Femur (tissue), 1 donor: Measurements from ENCODE around the gene SHROOM2.
"Not testable (repeated sequence)": the region's sequence is repeated elsewhere in the genome, so short reads cannot be mapped to it uniquely, and the experiment has no call there.

Source experiments
- DNase-seq: peaks from one replicate; pipeline ENCODE4 v3.0.0-alpha.2; 2017

SHROOM2 gene

DNA sequence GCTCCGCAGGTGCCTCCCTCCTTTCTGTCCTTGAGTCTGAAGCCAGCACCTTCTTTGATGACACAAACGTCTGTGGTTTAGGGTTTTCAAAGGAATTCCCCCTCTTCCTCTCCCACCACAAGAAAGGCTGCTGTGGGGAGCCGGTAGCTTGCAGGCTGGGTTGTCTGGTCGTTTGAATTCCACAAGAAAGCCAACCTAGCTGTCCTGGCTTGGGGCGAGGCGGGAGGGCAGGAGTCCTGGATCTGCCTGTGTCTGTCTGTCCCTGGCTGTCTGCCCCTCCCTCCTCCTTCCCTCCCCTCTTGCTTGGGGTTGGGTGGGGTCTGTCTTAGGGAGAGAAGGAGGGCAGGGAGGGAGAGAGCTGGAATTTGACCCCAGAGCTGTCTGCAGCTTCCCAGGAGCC is 56.3 kb downstream of the SHROOM2 start:
- no peak for DNase-seq

DNA sequence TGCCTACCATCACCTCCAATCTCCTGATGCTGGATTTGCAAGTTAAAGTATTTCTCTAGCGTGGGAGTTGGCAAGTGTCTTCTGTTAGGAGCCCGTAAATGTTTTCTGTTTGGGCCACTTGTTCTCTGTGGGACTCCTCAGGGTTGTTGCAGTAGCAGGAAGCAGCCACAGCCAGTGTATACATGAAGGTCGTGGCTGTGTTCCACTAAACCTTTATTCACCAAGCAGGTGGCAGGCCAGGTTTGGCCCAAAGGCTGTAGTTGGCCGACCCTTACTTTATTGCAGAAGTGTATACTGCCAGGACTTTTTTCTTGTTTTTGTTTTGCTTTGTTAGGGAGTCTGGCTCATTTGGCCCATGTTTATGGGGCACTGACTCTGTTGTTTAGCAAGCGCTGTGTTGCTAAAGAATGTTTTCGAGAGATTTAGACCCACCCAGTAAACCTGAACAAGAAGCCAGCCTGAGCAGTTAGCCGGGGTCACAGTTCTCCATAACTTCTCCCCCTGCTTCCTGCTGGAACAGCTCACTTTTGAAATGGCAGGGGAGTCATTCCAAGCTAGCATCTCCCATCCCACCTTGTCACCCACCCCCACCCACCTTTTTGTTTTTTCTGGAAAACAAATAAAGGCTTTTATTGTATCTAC is 58.8 kb downstream of the SHROOM2 start:
- DNase-seq: no peak

DNA sequence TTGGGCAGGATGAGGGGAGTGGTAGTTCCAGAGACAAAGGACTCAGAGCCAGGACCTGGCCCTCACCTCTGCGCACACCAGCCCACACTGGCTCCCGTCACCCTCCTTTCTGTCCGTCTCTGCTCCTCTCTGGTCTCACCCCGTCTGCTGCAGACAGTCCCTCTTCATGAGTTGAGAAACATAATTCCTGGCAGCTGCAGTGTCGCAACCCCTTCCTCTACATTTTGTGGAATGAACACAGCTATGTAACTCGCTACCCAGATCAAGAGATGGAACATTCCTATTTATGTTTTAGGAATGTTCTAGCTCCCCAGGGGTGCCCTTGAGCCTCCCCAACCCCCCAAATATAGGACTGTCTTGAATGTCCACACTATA is 59.3 kb downstream of the SHROOM2 start:
- no peak for DNase-seq

DNA sequence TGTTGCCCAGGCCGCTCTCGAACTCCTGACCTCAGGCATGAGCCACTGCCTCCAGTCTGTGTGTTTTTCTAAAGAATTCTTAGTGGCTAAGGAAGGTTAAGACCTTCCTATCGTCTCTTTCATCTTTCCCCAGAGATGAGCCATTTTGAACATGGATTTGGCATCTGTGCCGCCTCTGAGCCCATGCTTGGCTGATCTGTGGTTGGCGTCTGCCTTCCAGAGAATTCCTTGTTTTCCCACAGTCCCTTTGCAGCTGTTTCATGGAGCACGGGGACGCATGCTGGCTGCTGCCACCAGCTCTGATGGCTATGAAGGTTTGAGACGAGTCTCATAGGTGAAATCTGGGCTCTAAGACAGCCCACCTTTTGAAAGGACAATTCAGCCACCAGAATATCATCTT is 60.4 kb downstream of the SHROOM2 start:
- no peak for DNase-seq

DNA sequence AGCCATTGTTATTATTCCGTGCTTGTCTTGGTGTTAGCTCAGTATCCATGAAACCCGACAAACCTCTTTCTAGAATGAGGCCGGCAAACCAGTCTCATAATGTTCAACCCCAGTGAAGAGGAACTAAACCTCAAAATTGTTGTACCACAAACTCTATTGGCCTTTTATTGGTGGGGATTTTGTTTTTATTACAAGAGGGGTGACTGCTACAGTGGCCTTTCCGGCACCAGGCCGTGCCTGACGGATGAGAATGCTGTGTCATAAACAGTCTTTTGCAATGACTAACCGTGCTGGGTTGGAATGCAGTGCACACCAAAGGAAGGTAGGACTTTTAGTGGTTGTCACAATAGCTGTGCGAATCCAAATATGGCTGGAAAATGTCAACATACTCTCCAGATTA is 60.8 kb downstream of the SHROOM2 start:
- no peak for DNase-seq

DNA sequence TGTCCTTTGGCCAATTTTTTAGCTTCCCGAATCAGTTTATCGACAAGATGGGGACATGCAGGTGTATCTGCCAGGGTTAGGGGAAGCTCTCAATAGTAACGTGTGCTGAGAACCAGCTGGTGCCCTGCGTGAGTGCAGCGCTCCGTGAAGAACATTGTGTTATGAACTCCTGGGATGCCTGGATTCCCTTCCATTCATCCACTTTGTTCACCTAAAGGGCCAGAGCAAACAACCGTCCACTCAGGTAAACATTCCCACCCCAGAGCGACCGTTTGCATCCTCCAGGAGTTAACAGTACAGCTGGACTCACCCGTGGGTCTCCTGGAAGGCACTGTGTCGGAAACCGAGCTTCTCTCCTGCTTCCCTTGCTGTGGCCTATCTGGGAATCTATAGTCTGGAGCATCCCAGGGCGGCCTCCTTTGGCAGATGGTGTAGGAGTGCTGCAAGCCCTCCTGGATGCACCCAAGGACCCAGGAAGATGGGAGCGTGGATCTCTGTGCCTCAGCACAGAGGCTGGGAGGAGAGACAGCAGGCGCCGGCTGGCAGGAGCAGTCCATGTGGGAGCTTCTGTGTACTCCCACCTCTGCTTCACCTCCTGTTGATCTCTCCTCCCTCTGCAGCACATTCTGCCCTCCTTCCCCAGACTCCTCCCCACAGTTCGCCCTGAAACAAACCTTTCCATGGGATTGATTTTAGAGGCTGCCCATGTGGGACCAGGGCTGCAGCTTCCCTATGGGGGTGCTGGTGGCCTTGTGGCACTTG is 62.7 kb downstream of the SHROOM2 start:
- no peak for DNase-seq

DNA sequence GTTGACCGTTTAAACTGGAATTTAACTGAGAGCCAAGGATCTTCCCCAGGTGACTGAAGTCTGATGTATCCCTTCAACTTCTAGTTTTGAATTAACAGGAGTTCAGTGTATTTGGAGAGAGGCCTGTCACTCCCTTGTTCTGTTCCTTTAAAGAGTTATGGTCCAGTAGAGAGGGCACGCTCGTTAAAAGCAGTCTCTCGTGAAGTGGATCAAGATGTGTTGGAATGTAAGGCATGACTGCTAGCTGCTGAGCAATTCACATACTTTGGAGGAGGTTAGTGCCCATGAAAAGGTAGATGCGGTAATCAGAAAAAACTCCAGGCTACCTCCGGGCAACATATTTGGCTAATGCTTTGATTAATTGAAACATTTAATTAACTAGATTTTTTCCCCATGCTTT is 65.7 kb downstream of the SHROOM2 start:
- no peak for DNase-seq

DNA sequence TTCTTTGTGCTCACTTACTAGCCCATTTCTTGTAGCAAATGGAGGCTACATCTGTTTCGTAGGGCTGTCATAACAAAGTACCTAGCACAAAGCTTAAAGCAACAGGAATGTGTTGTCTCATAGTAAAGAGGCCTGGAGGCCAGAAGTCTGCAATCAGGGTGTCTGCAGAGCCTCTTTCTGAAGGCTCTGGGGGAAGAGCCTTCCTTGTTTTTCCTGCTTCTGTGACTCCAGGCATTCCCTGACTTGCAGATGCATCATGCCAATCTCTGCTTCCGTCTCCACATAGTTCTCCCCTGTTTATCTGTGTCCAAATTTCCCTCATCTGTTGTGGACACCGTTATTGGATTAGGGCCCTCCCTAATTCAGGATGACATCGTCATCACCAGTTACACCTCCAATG is 67.1 kb downstream of the SHROOM2 start:
- DNase-seq: no peak

DNA sequence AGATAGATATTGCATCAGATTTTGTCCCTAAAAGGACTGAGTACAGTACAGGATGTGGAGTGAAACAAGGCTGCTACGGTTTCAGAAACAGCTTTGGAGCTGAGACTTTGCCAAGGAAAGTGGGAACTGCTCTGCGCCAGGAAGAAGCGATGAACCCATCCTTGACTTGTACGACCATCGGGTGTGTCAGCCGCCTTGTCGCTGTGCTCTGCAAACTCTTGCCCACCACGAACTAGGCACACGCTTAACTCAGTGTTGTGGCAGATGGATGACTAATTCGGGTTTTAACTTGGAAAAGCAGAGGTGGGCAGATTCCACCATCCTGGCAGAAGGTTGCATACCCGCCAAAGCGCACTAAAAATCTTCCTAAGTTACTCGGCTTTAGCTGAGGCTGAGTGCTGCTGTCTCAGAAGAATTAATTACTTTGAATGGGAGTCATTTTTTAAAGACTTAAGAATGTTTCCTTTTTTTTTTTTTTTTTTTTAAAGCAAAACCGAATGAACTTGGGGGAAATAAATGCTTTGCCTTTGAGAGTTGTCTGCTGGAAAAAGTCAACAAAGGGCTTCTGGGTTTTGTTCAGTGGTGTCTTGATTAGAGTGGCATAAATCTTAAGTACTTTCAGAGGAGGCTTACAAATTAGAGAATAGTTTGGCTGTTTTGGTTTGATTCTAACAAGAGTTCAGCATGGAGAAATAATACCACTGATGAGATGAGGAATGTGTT is 69.5 kb downstream of the SHROOM2 start:
- no peak for DNase-seq

DNA sequence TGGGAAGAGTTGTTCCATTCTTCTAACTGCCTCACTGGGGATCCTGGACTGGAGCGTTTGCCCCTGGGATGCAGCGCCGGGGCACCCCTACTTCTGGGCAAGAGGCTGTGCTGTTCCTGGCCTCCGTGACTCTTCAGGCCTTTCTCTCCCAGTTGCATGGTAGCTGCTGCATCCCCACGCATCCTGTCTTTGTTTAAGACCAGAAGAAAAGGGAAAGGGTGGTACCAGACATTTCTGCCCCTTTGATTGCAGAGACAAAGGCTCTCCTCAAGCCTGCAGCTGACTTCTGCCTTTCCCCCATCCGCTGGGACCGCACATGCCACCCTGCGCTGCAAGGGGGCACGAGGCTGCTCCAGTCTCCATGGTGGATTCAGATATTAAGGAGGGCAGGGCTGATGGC is 70.4 kb downstream of the SHROOM2 start:
- no peak for DNase-seq

DNA sequence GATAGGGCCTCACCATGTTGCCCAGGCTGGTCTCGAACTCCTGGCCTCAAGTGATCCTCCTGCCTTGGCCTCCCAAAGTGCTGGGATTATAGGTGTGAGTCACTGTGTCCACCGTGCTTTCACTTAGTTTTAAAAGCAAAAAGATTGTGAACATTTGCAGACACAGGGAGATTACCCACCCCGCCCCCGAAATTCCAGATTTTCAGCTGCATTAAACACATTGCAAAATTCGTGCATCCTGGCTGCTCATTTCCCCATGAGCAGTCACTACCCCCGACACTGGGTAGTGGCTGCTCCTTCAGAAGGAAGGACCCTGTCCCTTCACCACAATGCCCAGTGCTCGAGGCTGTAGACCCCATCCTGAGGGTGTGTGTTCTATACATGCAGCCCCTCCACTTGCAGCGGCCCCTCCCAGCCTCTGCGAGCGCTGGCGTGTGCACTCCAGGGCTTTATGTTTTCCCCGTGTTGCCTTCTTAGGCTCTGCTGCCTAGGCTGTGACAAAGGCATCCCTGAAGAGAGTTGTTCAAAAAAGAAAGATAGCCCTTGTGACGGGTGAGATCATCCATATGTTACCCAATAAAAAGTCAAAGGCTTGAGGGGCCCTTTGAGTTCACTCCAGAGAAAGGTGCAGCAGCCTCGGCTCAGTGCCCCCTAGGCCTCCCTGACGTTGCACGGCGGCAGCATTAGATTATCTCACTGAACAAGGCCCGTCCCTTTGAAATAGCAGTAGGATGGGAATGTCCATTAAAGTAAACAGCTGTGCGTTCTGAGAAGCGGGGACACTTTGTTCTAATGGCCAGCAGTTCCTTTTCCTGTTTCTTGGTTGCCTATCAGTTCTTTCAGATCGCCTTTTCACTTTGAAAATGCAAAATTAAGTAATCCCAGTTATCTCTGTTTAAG is 71.6 kb downstream of the SHROOM2 start:
- no peak for DNase-seq

DNA sequence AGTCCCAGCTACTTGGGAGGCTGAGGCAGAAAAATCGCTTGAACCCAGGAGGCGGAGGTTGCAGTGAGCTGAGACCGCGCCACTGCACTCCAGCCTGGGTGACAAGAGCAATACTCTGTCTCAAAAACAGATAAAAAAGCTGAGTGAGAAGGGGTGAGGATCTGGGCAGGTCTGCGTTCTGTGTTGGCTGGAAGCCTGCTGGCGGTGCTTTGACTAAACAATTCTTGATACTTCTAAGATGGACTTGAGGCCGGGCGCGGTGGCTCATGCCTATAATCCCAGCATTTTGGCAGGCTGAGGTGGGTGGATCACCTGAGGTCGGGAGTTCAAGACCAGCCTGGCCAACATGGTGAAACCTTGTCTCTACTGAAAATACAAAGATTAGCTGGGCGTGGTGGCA is 72.5 kb downstream of the SHROOM2 start:
- DNase-seq: not testable (repeated sequence)

DNA sequence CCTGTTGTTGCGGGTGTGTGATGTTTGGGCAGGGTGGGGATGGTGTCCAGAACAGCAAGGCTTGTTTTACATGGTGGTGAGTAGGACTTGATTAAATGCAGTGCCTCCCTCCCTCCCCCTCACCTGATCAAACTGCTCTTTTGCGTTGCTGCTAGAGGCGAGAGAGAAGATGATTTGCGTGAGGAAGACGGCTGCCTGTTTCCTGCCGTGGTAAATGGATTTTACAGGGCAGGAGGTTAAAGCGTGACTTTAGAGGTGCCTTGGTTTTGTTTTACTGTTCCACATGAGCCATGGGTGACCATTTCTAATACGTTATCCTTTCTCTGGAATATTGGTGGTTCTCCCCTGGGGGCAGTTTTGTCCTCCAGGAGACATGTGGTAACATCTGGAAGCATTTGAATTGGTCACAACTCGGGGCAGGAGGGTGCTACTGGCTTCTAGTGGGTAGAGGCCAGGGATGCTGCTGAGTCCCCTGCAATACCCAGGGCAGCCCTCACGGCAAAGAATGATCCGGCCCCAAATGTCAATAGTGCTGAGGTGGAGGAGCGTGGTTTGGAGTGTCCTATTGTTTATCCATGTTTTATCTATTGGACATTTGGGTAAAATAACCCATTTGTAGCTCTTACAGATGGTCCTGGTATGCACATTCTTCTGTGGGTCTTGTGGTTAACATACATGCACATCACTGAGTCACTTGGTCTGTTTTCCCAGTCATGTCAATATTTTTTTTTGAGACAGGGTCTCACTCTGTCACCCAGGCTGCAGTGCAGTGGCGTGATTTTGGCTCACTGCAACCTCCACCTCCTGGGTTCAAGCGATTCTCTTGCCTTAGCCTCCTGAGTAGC is 73.7 kb downstream of the SHROOM2 start:
- DNase-seq: no peak

DNA sequence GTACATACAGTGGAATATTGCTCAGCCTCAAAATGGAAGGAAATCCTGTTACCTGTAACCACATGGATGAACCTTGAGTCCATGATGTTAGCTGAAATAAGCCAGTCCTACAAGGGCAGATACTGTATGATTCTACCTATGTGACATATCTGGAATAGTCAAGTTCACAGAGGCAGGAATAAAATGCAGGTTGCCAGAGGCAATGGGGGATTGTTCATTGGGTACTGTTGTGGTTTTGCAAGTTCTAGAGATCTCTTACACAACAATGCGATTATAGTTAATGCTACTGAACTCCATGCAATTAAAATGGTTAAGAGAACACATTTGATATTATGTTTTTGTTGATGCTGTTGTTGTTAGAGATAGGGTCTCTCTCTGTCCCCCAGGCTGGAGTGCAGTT is 74.6 kb downstream of the SHROOM2 start:
- DNase-seq: no peak

DNA sequence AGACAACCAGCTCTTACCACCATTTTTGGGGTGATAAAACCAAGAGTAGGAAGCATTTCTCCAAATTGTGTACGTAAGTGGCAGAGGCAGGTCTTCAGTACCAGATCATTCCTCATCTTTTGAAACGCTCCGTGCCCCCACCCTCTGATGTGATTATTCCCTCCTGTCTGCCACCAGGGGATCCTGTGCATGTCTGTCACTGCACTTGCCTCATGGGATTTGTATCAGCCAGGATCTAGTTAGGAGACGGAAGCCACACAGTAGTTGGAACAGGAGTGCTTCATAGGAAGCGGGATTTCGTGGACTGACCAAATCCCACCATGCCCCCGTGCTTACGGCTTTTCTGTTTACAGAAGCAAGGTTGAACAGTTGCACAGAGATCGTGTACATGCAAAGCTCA is 75.5 kb downstream of the SHROOM2 start:
- DNase-seq: no peak

DNA sequence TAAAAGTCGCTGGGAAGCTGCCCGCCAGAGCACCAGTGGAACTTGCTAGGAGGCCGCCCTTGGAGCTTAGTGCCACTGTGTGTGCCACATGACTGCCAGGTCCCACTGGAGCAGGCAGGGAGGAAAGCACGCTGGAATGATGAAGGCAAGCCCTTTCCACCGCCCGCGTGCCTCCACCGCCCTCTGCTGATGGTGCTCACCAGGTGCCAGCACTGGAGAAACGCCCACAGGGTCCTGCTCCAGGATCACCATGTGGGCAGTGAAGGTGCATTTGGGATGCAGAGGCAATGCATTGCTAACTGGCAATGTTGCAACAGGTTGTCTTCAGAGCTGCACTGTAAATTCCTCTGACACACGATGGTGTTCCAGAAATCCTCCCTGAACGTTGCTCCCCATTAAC is 76.3 kb downstream of the SHROOM2 start:
- DNase-seq: no peak

DNA sequence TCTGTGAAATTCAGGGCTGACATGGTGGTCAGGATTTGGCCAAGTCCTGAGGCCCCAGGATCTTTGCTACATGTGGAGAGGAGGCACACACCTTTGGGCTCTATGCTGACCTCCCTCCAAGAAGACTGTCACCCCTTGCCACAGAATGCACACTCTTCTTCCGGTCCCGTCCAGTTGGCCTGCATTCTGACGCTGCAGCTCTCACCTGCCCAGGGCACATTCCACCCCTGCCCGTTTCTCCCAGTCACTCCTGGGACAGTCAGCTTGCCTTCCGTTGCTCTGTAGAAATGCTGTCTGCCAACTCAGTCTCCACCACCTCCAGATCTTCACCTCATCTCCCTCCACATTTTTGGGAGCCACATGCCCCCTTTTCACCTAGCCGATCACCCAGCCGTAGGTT is 76.7 kb downstream of the SHROOM2 start:
- no peak for DNase-seq

DNA sequence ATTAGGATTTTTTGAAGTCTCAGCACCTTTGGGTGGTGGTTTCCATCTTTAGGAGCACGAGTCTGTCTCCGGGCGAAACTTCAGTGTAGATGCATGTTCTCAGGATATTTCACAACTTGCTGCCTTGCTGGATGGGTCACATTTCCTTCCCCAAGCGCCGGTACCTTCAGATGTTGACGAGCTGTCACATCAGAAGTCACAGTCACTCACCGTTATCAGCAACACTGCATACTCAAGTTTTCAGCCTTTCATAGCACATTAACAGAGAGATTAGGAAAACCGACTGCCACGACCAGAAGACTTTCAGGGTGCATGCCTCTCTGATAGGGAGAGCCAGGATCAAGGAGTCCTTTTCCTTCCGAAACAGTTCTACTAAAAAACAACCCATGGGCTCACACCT is 77.8 kb downstream of the SHROOM2 start:
- no peak for DNase-seq

DNA sequence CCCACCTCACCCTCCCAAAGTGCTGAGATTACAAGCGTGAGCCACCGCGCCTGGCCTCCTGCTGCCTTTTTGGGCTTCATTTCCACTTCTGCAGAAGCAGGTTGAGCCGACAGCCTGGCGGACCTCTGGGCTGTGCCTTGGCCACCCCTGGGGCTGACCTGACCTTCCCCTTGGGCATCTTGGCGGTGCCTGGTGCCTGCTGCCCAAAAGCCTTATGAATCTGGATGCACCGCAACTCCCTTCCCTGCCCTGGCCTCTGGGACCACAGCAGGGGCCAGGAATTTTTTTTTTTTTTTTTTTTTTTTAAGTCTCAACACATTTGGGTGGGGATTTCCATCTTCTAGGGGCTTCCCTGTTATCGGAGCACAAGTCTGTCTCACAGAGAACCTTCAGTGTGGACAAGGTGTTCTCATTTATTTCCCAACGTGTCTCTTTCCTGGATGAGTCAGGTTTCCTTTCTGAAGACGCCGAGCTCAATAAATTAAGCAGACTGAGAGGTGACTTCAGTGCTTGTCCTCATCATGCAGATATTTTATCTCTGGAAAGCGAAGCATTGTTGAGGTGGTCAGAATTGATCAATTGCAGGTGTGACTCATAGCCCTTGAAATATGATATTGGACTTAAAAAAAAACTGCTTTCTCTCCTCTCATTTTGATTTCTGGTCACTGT is 79.7 kb downstream of the SHROOM2 start:
- DNase-seq: no peak

DNA sequence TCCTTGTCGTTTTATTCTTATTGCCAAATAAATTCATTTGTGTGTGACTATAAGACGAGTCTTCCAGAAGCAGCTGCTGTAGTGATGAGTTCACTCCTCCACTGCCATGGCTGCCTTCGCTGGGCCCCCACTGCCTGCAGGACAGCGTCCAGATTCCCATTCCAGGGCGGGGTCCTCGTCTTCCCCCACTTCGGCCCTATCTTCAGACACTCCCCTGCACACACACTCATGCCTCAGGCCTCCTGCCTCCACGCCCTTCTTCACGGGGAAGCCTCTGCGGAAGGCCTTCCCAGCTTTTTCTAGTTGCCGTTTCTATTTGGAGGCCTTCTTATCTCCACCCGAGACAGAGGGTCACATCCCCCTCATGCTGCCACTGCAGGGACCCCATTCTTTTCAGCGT is 80.4 kb downstream of the SHROOM2 start:
- no peak for DNase-seq

DNA sequence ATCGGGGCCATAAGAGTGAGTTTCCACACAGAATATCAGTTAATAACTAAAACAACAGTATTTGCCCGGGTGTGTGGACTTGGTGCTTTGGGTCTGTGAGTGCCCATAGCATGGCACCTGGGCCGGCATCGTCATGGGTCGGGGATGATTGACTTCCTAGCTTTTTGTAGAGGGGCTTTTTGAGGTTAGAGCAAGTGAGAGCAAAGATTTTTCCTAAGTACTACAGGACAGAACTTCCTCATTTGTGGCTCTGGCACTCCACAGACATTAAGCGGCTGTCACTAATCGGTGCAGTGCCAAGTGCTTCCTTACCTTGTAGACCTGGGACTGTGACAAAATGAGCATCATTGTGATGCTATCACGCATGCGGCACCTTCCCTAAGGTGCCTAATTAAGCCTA is 81.0 kb downstream of the SHROOM2 start:
- no peak for DNase-seq

DNA sequence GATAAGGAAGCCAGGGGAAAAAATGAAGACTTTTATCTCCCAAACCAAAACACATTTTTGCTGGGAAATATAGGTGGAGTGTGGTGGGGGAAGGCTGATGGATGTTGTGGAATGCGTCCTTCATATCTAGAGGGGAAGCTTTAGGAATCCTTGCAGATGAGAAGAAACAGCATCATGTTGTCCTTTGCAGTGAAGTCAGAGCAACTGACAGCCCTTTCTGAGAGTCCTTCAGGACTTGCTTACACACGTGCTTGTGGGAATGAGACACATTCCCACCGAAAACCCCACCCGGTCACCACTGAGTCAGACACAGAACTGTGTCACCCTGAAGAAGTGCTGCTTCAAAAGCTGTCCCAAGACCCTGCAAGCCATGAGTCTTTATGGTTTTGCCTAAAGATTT is 81.5 kb downstream of the SHROOM2 start:
- no peak for DNase-seq
